SK-N-SH (cell line): ENCODE results near the gene ERGIC1. TPM values are rescaled to one million over a fixed set of nuclear protein-coding genes. Genes with fewer than 3 reads are reported as not detected.

ENCODE experiments used
- CTCF ChIA-PET: fragments of 300-600, 350-600 bp; formaldehyde crosslinking; extraction: SDS; loops from one replicate; lab custom pipeline; 2021; lab: Yijun Ruan, JAX
- POLR2A ChIA-PET: fragments of 350-600 bp; sonication (Branson Sonifier 250); formaldehyde crosslinking; extraction: SDS; loops from one replicate; lab custom pipeline; 2020; ENCODE audit warnings: antibody characterized with exemption, inconsistent platforms; lab: Yijun Ruan, JAX
- DNase-seq: peaks from one replicate; pipeline ENCODE4 v3.0.0; 2012
- H2AFZ ChIP-seq: fragments of 200-600 bp; sonication (generic); 2 replicates; pipeline ENCODE4 v1.8.1; 2016; ENCODE audit warnings: antibody characterized with exemption, mild to moderate bottlenecking, low read depth
- H3F3A ChIP-seq: fragments of 200-600 bp; sonication (generic); replicated peaks from 2 replicates; pipeline ENCODE3; 2016; ENCODE audit warnings: antibody characterized with exemption, mild to moderate bottlenecking; ENCODE audit not compliant: insufficient read depth
- H3K27ac ChIP-seq, 2 experiments: fragments of 200-500 bp in 1 of 2; fragments of 200-600 bp in 1 of 2; sonication (Bioruptor generic) in 1 of 2; sonication (generic), shearing (Covaris generic) in 1 of 2; 2 replicates each; pipeline versions ENCODE4 v1.5.1 to v1.6.1; 2014 to 2016; ENCODE audit warnings: low read depth in 2 of 2, inconsistent platforms in 1 of 2, low read length in 1 of 2, mild to moderate bottlenecking in 1 of 2, mixed read lengths in 1 of 2
- H3K27me3 ChIP-seq: fragments of 200-600 bp; sonication (generic), shearing (Covaris generic); 2 replicates; pipeline ENCODE4 v1.6.1; 2016; ENCODE audit warnings: mixed run types; ENCODE audit not compliant: insufficient read depth
- H3K36me3 ChIP-seq, 2 experiments: fragments of 200-500 bp in 1 of 2; fragments of 200-600 bp in 1 of 2; sonication (Bioruptor generic) in 1 of 2; sonication (generic) in 1 of 2; replicated peaks in 1 of 2; 2 replicates each; pipeline versions ENCODE3 to v1.5.1; 2014 to 2016; ENCODE audit warnings: low read length in 1 of 2, mild to moderate bottlenecking in 1 of 2; ENCODE audit not compliant: insufficient read depth in 2 of 2, control insufficient read depth in 1 of 2
- H3K4me1 ChIP-seq, 2 experiments: fragments of 200-500 bp in 1 of 2; fragments of 200-600 bp in 1 of 2; sonication (Bioruptor generic) in 1 of 2; sonication (generic), shearing (Covaris generic) in 1 of 2; 2 replicates each; pipeline versions ENCODE4 v1.5.1 to v1.6.1; 2014 to 2016; ENCODE audit warnings: low read depth in 1 of 2, low read length in 1 of 2, mixed run types in 1 of 2; ENCODE audit not compliant: insufficient read depth in 2 of 2, control insufficient read depth in 1 of 2
- H3K4me2 ChIP-seq: fragments of 200-600 bp; sonication (generic), shearing (Covaris generic); 2 replicates; pipeline ENCODE4 v1.6.1; 2017; ENCODE audit warnings: mixed run types
- H3K4me3 ChIP-seq, 2 experiments: fragments of 200-500 bp in 1 of 2; fragments of 200-600 bp in 1 of 2; sonication (Bioruptor generic) in 1 of 2; sonication (generic), shearing (Covaris generic) in 1 of 2; 2 replicates each; pipeline versions ENCODE4 v1.5.1 to v1.8.1; 2014 to 2016; ENCODE audit warnings: low read depth in 2 of 2, inconsistent platforms in 1 of 2, low read length in 1 of 2, mild to moderate bottlenecking in 1 of 2, mixed read lengths in 1 of 2, moderate library complexity in 1 of 2
- H3K79me2 ChIP-seq: fragments of 200-600 bp; sonication (generic); 2 replicates; pipeline ENCODE4 v1.8.1; 2017; ENCODE audit warnings: mild to moderate bottlenecking; ENCODE audit not compliant: insufficient read depth
- H3K9ac ChIP-seq: fragments of 200-600 bp; sonication (generic); 2 replicates; pipeline ENCODE4 v1.6.1; 2017; ENCODE audit warnings: mixed run types
- H3K9me2 ChIP-seq: fragments of 200-600 bp; sonication (generic); 2 replicates; pipeline ENCODE4 v1.6.1; 2017; ENCODE audit warnings: mixed run types
- H3K9me3 ChIP-seq: fragments of 200-600 bp; sonication (generic); 2 replicates; pipeline ENCODE4 v1.6.1; 2017; ENCODE audit warnings: mixed run types, mild to moderate bottlenecking, moderate library complexity
- H4K20me1 ChIP-seq: fragments of 200-600 bp; sonication (generic); 2 replicates; pipeline ENCODE4 v1.6.1; 2017; ENCODE audit warnings: mild to moderate bottlenecking, mixed run types; ENCODE audit not compliant: insufficient read depth
- CHD2 ChIP-seq: fragments of 150-350 bp; IDR thresholded peaks from 2 replicates; pipeline ENCODE4 v1.6.1; 2018; ENCODE audit warnings: low read length; ENCODE audit not compliant: partially characterized antibody
- CTCF ChIP-seq: fragments of 200-600 bp; sonication (generic); IDR thresholded peaks from 2 replicates; pipeline ENCODE4 v1.6.1; 2017; ENCODE audit warnings: antibody characterized with exemption, mild to moderate bottlenecking, moderate library complexity
- FOXJ3 ChIP-seq: sonication (generic); formaldehyde crosslinking; IDR thresholded peaks from 2 replicates; pipeline ENCODE4 v1.5.1; 2020; ENCODE audit warnings: mild to moderate bottlenecking, missing genetic modification reagents
- GABPA ChIP-seq: IDR thresholded peaks from 2 replicates; pipeline ENCODE4 v1.4.0; 2012; ENCODE audit warnings: low read depth, mild to moderate bottlenecking
- GATA2 ChIP-seq: sonication (generic); formaldehyde crosslinking; IDR thresholded peaks from 2 replicates; pipeline ENCODE4 v1.5.0; 2020; ENCODE audit warnings: mild to moderate bottlenecking, missing genetic modification reagents
- JUND ChIP-seq: IDR thresholded peaks from 2 replicates; pipeline ENCODE4 v1.4.0; 2012
- MEF2A ChIP-seq: IDR thresholded peaks from 2 replicates; pipeline ENCODE4 v1.4.0; 2012; ENCODE audit warnings: low read depth, borderline replicate concordance
- PBX3 ChIP-seq: IDR thresholded peaks from 2 replicates; pipeline ENCODE4; 2012
- POLR2AphosphoS5 ChIP-seq: IDR thresholded peaks from 2 replicates; pipeline ENCODE4 v1.6.1; 2012; ENCODE audit warnings: low read depth, low read length
- RAD21 ChIP-seq: IDR thresholded peaks from 2 replicates; pipeline ENCODE4 v1.6.1; 2012; ENCODE audit warnings: mild to moderate bottlenecking, low read length
- RFX5 ChIP-seq: IDR thresholded peaks from 2 replicates; pipeline ENCODE4 v1.6.1; 2012; ENCODE audit warnings: mild to moderate bottlenecking, improper control_type of control experiment, low read length
- SIN3A ChIP-seq: IDR thresholded peaks from 2 replicates; pipeline ENCODE4 v1.6.1; 2012; ENCODE audit warnings: low read depth, mild to moderate bottlenecking, low read length, moderate library complexity, borderline replicate concordance
- SMC3 ChIP-seq: IDR thresholded peaks from 2 replicates; pipeline ENCODE4 v1.6.1; 2012; ENCODE audit warnings: low read depth, low read length, improper control_type of control experiment
- TAF1 ChIP-seq: IDR thresholded peaks from 2 replicates; pipeline ENCODE4 v1.6.1; 2012; ENCODE audit warnings: low read depth, mild to moderate bottlenecking, low read length, moderate library complexity, borderline replicate concordance
- USF1 ChIP-seq: IDR thresholded peaks from 2 replicates; pipeline ENCODE4 v1.4.0; 2012; ENCODE audit warnings: low read depth, borderline replicate concordance
- USF2 ChIP-seq: fragments of 150-350 bp; IDR thresholded peaks from 2 replicates; pipeline ENCODE4 v1.6.1; 2017; ENCODE audit warnings: antibody characterized with exemption, low read length, low read depth, borderline replicate concordance
- YY1 ChIP-seq: IDR thresholded peaks from 2 replicates; pipeline ENCODE4 v1.4.0; 2012; ENCODE audit warnings: low read depth, mild to moderate bottlenecking
- WGBS: methylation state at CpG from one replicate; pipeline ENCODE4 v1.1.6; 2017; ENCODE audit warnings: low lambda C conversion rate; 5-methylcytosine and 5-hydroxymethylcytosine counted together
- polyA plus RNA-seq, 3 experiments: library from polyadenylated mRNA; depleted of rRNA; stranded (reverse); fragments of >200 nt; gene quantifications; 2 replicates each; pipeline ENCODE4 v1.2.3, GENCODE V29; 2012

Gene ERGIC1
- polyA plus RNA-seq, 1 of the 3 experiments (the other 2 are of a cell fraction), result 101 TPM

- H2AFZ ChIP-seq, result peak overlapping the region; percentile 76
- H3K4me2 ChIP-seq, result peak overlapping the region; percentile 95
- POLR2A ChIA-PET, result interaction anchor here (0.5 to 1.5 kb wide), 8 partner anchors 10 to 194 kb away, joined by 3 to 5 read pairs (median 3); partner anchors contain the start of gene ATP6V0E1
- H3K9me2 ChIP-seq, result no peaks in the 10 kb centered on the region
- H3K9ac ChIP-seq, result peak overlapping the region; percentile 94
- 4% methylated on average over 51 of the region's 54 CpGs for WGBS
- peak overlapping the region; percentile 86 to 99 for H3K4me3 ChIP-seq
- no peaks in the 10 kb centered on the region for H3K9me3 ChIP-seq
- peaks cover 7 to 13% of the 10 kb centered on the region in 2 experiments for H3K36me3 ChIP-seq
- H3K4me1 ChIP-seq, result peaks cover 10 to 14% of the 10 kb centered on the region in 2 experiments; a peak in 2 of 4 replicates
- TF ChIP-seq POLR2AphosphoS5 (no peak), SIN3A (0 out of 2 replicates have a peak, but pooled peaks have one; percentile 47), YY1 (0 out of 2 replicates have a peak, but pooled peaks have one; percentile 48)
- peaks cover 40% of the 10 kb centered on the region for H3F3A ChIP-seq
- H3K79me2 ChIP-seq, result peaks cover 60% of the 10 kb centered on the region
- no peaks in the 10 kb centered on the region for H3K27me3 ChIP-seq
- H4K20me1 ChIP-seq, result no peaks in the 10 kb centered on the region
- H3K27ac ChIP-seq, result peak overlapping the region in 1 of 2 experiments; percentile 97; a peak in 3 of 4 replicates
- DNase-seq, result peak; percentile 95
- CTCF ChIA-PET, result interaction anchor here (0.5 to 3.9 kb wide), 12 partner anchors 11 to 699 kb away, joined by 3 to 18 read pairs (median 6); no protein-coding TSS in a partner anchor
Measured at GRCh38 chr5:172958331-172959046, 124.4 kb downstream of the ERGIC1 start.

GRCh38 chr5:172959824-172960799 lies 126.1 kb downstream of the ERGIC1 start:
- peak overlapping the region in 1 of 2 experiments; percentile 97; a peak in 3 of 4 replicates for H3K27ac ChIP-seq
- ChIA-PET CTCF (interaction anchor here (0.7 to 3.9 kb wide), 18 partner anchors 12 to 507 kb away, joined by 3 to 18 read pairs (median 4); partner anchors contain the start of gene DUSP1), POLR2A (interaction anchor here (0.5 to 1.0 kb wide), 3 partner anchors 24 to 195 kb away, joined by 3 to 5 read pairs (median 3); partner anchors contain the start of gene ATP6V0E1)
- H3K4me3 ChIP-seq, result peak overlapping the region; percentile 86 to 99
- 18% methylated on average over 15 of the region's 28 CpGs for WGBS
- no peaks in the 10 kb centered on the region for H3K9me3 ChIP-seq
- H3K36me3 ChIP-seq, result peaks cover 13 to 15% of the 10 kb centered on the region in 2 experiments
- no peaks in the 10 kb centered on the region for H3K9me2 ChIP-seq
- DNase-seq, result no peak
- H3K4me1 ChIP-seq, result peaks cover 10 to 13% of the 10 kb centered on the region in 2 experiments; a peak in 2 of 4 replicates
- H3K9ac ChIP-seq, result peak overlapping the region; percentile 94
- H3K79me2 ChIP-seq, result peaks cover 64% of the 10 kb centered on the region
- TF ChIP-seq GABPA (no peak), PBX3 (no peak), TAF1 (no peak), USF1 (no peak), SMC3 (no peak), CTCF (no peak), JUND (no peak), GATA2 (CRISPR knock-in tag) (no peak), USF2 (no peak), RAD21 (no peak), FOXJ3 (CRISPR knock-in tag) (no peak), CHD2 (no peak), RFX5 (no peak), POLR2AphosphoS5 (no peak), MEF2A (no peak)
- no peaks in the 10 kb centered on the region for H3K27me3 ChIP-seq
- H4K20me1 ChIP-seq, result no peaks in the 10 kb centered on the region
- H3K4me2 ChIP-seq, result peak overlapping the region; percentile 95
- peaks cover 25% of the 10 kb centered on the region for H3F3A ChIP-seq
- H2AFZ ChIP-seq, result peak overlapping the region; percentile 24
